ENCODE measurements around the gene NEIL1. TPM values are rescaled to one million over a fixed set of nuclear protein-coding genes. Genes with fewer than 3 reads are reported as not detected.

The NEIL1 gene
- total RNA-seq, 1 donor from 2014 or later: 34.0 TPM

DNA sequence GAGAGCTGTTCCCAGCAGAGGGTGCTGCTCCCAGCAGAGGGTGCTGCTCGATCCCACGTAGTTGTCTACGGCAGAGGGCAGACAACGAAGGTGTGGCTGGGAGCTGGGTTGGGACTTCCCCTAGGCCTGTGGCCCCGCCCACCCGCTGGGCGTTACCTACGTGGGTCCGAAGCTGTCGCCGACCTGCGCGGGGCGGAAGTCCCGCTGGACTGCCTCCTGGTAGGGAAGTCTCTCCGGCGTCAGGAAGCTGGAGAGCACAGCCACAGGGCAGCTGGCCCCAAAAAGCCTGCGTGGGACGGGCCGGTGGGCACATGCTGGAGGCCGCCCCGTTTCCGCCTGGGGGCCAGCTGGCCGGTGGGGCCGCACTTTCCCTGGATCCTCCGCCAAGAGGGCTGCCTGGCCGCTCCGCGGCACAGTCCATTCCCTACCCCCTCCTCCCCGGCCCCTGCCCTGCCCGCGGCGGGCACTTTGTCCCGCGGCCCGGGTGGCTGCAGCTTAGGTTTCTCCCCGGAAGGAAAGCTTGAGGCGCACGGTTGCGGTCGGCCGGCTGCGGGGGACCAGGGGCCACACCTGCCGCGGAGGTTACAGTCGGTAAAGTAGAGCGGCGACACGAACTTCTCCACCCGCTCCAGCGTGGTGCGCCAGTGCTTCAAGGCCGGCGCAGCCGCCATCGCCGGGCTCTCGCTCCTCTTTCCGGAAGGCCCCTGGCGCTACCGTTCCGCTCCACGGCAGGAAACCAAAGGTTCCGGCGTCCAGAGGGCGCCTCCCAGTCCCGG lies 21.3 kb downstream of the NEIL1 start, which contains the start of gene MAN2C1:
Gene MAN2C1 (minus strand): TSS at position 695 of the 776 bp plus-strand sequence. CDS start 24 bp downstream, at position 671.
- DNase-seq (ENCODE audit: extremely low spot score, unreplicated experiment): peak; percentile 96
- Mint-ChIP-seq H3K9me3 (ENCODE audit: unreplicated experiment) (no peaks in the 10 kb centered on the region), H3K27me3 (ENCODE audit: unreplicated experiment) (no peaks in the 10 kb centered on the region), H3K4me1 (ENCODE audit: unreplicated experiment) (peaks cover 19% of the 10 kb centered on the region), H3K4me3 (ENCODE audit: unreplicated experiment) (peak within 1 kb of the TSS; percentile 89), H3K36me3 (ENCODE audit: unreplicated experiment) (peaks cover 16% of the 10 kb centered on the region), H3K27ac (ENCODE audit: unreplicated experiment) (peak within 1 kb of the TSS; percentile 96)
- TF ChIP-seq, protein P1, sequence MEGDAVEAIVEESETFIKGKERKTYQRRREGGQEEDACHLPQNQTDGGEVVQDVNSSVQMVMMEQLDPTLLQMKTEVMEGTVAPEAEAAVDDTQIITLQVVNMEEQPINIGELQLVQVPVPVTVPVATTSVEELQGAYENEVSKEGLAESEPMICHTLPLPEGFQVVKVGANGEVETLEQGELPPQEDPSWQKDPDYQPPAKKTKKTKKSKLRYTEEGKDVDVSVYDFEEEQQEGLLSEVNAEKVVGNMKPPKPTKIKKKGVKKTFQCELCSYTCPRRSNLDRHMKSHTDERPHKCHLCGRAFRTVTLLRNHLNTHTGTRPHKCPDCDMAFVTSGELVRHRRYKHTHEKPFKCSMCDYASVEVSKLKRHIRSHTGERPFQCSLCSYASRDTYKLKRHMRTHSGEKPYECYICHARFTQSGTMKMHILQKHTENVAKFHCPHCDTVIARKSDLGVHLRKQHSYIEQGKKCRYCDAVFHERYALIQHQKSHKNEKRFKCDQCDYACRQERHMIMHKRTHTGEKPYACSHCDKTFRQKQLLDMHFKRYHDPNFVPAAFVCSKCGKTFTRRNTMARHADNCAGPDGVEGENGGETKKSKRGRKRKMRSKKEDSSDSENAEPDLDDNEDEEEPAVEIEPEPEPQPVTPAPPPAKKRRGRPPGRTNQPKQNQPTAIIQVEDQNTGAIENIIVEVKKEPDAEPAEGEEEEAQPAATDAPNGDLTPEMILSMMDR (IDR thresholded peaks at IDR 0.05): peak; percentile 86

DNA sequence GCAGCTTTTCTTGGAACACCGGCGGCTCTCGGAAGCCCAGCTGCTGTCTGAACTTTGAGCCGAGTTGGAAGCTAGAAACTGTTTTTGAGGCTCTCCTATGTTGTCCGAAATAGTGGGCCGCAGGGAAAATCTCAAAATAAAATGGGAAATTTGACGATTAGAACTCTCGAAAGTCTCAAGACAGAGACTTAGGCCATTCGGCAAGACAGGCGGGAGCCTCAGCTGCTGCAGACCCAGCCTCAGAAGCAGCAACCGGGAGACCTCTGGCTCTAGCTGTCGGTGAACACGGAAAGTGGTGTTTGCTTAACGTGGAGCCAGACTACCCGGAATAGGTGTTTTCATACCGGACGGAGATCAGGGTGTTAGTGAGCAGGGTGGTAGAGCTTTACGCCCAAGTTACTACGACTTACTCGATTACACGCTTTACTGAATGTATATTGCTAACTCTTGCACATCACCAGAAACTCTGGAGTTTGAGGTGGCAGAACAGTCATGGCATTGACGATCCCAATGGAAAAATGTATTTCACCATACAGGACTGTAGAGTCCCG lies 21.9 kb downstream of the NEIL1 start:
- DNase-seq (ENCODE audit: extremely low spot score, unreplicated experiment): no peak
- Mint-ChIP-seq H3K4me1 (ENCODE audit: unreplicated experiment) (peaks cover 19% of the 10 kb centered on the region), H3K4me3 (ENCODE audit: unreplicated experiment) (peak overlapping the region; percentile 89), H3K9me3 (ENCODE audit: unreplicated experiment) (no peaks in the 10 kb centered on the region), H3K27ac (ENCODE audit: unreplicated experiment) (peak overlapping the region; percentile 96), H3K27me3 (ENCODE audit: unreplicated experiment) (no peaks in the 10 kb centered on the region), H3K36me3 (ENCODE audit: unreplicated experiment) (peaks cover 19% of the 10 kb centered on the region)
- TF ChIP-seq, protein P1 (IDR thresholded peaks at IDR 0.05): no peak

DNA sequence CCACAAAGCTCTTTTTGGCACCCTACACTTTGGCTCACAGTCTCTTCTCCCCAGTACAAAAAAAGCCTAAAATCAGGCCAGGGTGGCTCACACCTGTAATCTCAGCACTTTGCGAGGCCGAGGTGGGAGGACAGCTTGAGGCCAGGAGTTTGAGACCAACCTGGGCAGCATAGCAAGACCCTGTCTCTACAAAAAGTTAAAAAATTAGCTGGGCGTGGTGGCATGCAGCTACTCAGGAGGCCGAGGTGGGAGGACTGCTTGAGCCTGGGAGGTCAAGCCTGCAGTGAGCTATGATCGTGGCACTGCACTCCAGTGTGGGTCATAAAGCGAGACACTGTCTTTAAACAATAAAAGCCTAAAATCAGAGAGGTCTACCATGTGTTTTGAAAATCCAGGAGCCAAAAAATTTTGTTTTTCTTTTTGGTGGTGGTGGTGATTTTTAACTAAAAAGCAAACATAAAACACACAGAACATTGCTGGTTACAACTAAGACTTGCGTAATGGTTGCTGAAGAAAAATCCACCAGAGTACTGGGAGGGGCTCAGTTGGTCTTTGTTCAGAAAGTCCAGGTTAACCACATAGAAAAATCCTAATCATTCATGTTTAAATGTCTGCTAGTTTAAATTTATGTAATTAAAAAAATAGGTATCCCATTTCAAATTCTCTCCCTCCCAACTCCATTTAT lies 23.2 kb downstream of the NEIL1 start:
- Mint-ChIP-seq H3K4me3 (ENCODE audit: unreplicated experiment) (peak overlapping the region; percentile 89), H3K27ac (ENCODE audit: unreplicated experiment) (peak overlapping the region; percentile 96), H3K9me3 (ENCODE audit: unreplicated experiment) (no peaks in the 10 kb centered on the region), H3K4me1 (ENCODE audit: unreplicated experiment) (peaks cover 19% of the 10 kb centered on the region), H3K27me3 (ENCODE audit: unreplicated experiment) (no peaks in the 10 kb centered on the region), H3K36me3 (ENCODE audit: unreplicated experiment) (peaks cover 26% of the 10 kb centered on the region)
- TF ChIP-seq, protein P1 (IDR thresholded peaks at IDR 0.05): no peak
- DNase-seq (ENCODE audit: extremely low spot score, unreplicated experiment): no peak

DNA sequence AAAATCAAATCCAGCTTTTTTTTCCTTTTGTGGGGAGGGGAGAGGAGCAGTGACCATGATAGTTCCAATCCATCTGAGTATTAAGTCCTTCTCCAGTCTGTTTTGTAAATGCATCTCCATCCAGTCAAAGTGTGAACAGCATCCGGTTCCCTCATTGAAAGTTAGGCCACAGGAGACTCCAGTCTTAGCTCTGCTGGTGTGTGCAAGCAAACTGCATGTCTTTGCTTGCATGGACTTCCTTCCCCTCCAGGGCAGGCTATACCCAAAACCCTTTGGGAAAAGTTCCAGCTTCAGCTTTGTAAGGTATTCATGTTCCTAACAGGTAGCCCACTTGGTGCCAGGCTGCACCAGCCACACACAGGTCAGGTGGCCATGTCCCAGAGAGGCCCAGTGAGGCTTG lies 24.6 kb downstream of the NEIL1 start:
- Mint-ChIP-seq H3K9me3 (ENCODE audit: unreplicated experiment) (no peaks in the 10 kb centered on the region), H3K27ac (ENCODE audit: unreplicated experiment) (no peak overlapping the region), H3K27me3 (ENCODE audit: unreplicated experiment) (no peaks in the 10 kb centered on the region), H3K36me3 (ENCODE audit: unreplicated experiment) (peaks cover 35% of the 10 kb centered on the region), H3K4me1 (ENCODE audit: unreplicated experiment) (peaks cover 19% of the 10 kb centered on the region), H3K4me3 (ENCODE audit: unreplicated experiment) (no peak overlapping the region)
- TF ChIP-seq, protein P1 (IDR thresholded peaks at IDR 0.05): no peak
- DNase-seq (ENCODE audit: extremely low spot score, unreplicated experiment): no peak

Measured in osteocyte (in vitro differentiated cells).